CD4-positive, CD25-positive, alpha-beta regulatory T cell (primary cell): Measurements from ENCODE around the gene DNAH1. TPM values are rescaled to one million over a fixed set of nuclear protein-coding genes. Genes with fewer than 3 reads are reported as not detected.

Experiments
- ATAC-seq, 2 donors: fragments of 150-1000 bp; cut with Tn5 transposase; one replicate each; pipeline ENCODE4 v1.10.0; 2021; ENCODE audit warnings: low read depth in 2 of 2, moderate number of reproducible peaks in 2 of 2, moderate library complexity in 1 of 2
- DNase-seq, 3 donors: peaks; one replicate each; pipeline versions ENCODE4 v3.0.0 to v3.0.0-alpha.2; 2012 to 2022; ENCODE audit warnings: mixed read lengths in 1 of 3
- H3K27ac ChIP-seq: one replicate; pipeline ENCODE4 v1.7.0; 2013; ENCODE audit warnings: mild to moderate bottlenecking, low read length; ENCODE audit not compliant: insufficient read depth, poor library complexity, severe bottlenecking
- H3K27me3 ChIP-seq: one replicate; pipeline ENCODE4 v1.7.0; 2013; ENCODE audit warnings: low read length; ENCODE audit not compliant: control insufficient read depth, insufficient read depth
- H3K36me3 ChIP-seq: one replicate; pipeline ENCODE4 v1.7.0; 2013; ENCODE audit warnings: mild to moderate bottlenecking, low read length, moderate library complexity; ENCODE audit not compliant: control insufficient read depth, insufficient read depth
- H3K4me1 ChIP-seq: 2 replicates; pipeline ENCODE4 v1.7.0; 2013; ENCODE audit warnings: mild to moderate bottlenecking, low read length; ENCODE audit not compliant: insufficient read depth, control insufficient read depth, poor library complexity, severe bottlenecking
- H3K4me3 ChIP-seq: one replicate; pipeline ENCODE4 v1.7.0; 2013; ENCODE audit warnings: low read depth, mild to moderate bottlenecking, low read length, moderate library complexity
- H3K9me3 ChIP-seq, 2 experiments: 1 replicate in 1 of 2; 2 replicates in 1 of 2; pipeline ENCODE4 v1.7.0; 2013; ENCODE audit warnings: low read length in 2 of 2, mild to moderate bottlenecking in 1 of 2, moderate library complexity in 1 of 2; ENCODE audit not compliant: control insufficient read depth in 2 of 2
- H3K27ac Mint-ChIP-seq, 3 donors: one replicate each; pipeline ENCODE4 v1.8.0; 2020 to 2022; ENCODE audit warnings: mild to moderate bottlenecking in 3 of 3, mixed read lengths in 3 of 3, moderate library complexity in 2 of 3
- H3K27me3 Mint-ChIP-seq: one replicate; pipeline ENCODE4 v1.8.0; 2022; ENCODE audit warnings: mild to moderate bottlenecking, mixed read lengths
- H3K36me3 Mint-ChIP-seq: one replicate; pipeline ENCODE4 v1.8.0; 2020; ENCODE audit warnings: mixed read lengths
- H3K4me1 Mint-ChIP-seq, 4 donors: one replicate each; pipeline ENCODE4 v1.8.0; 2020 to 2022; ENCODE audit warnings: mixed read lengths in 4 of 4, mild to moderate bottlenecking in 1 of 4
- H3K4me3 Mint-ChIP-seq, 4 donors: one replicate each; pipeline ENCODE4 v1.8.0; 2020 to 2022; ENCODE audit warnings: mild to moderate bottlenecking in 4 of 4, mixed read lengths in 4 of 4, moderate library complexity in 3 of 4
- H3K9me3 Mint-ChIP-seq, 7 donors: one replicate each; pipeline ENCODE4 v1.8.0; 2020 to 2022; ENCODE audit warnings: mixed read lengths in 7 of 7, mild to moderate bottlenecking in 3 of 7, moderate library complexity in 2 of 7
- polyA plus RNA-seq, 4 donors: library from polyadenylated mRNA; unstranded; fragments of 300-500 nt; fragmentation: Illumina TruSeq; gene quantifications; one replicate each; pipeline ENCODE4 v1.2.3, GENCODE V29; 2021
- total RNA-seq: library from RNA; stranded (reverse); gene quantifications from one replicate; pipeline ENCODE4 v1.2.3, GENCODE V29; 2022

Gene DNAH1
- total and polyA plus RNA-seq, 5 donors from 2014 or later, result 0.39 to 59.8 (median 0.67) TPM

DNA sequence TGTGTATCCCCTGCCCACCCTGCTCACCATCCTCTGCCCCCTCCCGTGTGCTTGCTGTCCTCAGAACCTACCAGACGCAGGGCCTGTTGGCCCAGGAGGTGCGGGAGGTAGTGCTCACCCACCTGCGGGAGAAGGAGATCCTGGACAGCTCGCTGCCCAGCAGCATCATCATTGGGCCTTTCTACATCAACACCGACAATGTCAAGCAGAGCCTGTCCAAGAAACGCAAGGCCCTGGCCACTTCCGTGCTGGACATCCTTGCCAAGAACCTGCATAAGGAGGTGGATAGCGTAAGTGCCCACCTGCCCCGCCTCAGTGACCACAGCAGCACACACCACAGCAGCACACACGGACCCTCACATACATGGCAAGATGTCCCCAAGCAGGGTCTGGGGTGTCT is 33.0 kb downstream of the DNAH1 start:
- H3K36me3 ChIP-seq, result peaks cover 60% of the 10 kb centered on the region

DNA sequence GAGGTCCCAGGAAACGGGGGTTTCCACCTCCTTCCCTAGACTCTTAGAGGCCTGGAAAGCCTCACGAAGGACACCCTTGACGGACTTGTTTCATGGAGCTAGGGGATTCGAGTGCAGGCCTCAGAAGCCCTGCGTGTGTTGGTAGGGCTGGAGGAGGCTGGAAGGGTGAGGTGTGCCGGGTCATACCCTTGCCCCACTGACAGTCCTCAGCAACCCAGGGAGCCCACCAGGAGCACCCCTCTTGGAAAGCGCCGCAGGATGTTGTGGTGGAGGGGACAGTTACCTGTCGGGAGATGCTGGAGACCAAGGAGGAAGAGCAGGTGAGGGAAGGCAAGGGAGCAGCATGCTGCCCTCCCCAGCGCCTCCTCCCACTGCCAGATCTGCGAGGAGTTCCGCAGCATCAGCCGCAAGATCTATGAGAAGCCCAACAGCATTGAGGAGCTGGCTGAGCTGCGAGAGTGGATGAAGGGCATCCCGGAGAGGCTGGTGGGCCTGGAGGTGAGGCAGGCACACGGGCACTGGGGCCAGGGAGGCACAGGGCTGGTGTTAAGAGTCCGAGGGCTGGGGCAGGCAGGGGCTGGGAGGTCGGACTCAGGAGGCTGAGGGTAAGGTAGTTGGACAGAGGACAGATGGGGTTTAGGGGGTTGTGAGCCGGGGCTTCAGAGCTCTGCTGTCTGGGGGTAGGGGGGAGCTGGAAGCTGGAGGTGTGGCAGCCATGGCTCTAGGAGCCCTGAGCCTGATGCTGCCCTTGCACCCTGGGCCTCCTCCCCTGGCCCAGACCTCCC is 33.7 kb downstream of the DNAH1 start:
- ATAC-seq (no peak), DNase-seq (no peak)
- Histone ChIP-seq H3K9me3 (no peaks in the 10 kb centered on the region), H3K36me3 (peaks cover 58% of the 10 kb centered on the region), H3K27me3 (no peaks in the 10 kb centered on the region), H3K4me1 (no peaks in the 10 kb centered on the region), H3K27ac (no peak overlapping the region), H3K4me3 (no peak overlapping the region)
- Mint-ChIP-seq H3K4me1 (no peaks in the 10 kb centered on the region), H3K27me3 (no peaks in the 10 kb centered on the region), H3K27ac (no peak overlapping the region), H3K4me3 (no peak overlapping the region), H3K36me3 (peaks cover 16% of the 10 kb centered on the region), H3K9me3 (no peaks in the 10 kb centered on the region)

More for the DNA sequence above, 33.0 kb downstream of the DNAH1 start:
- Histone ChIP-seq H3K4me1 (no peaks in the 10 kb centered on the region), H3K9me3 (no peaks in the 10 kb centered on the region), H3K27ac (no peak overlapping the region), H3K4me3 (no peak overlapping the region), H3K27me3 (no peaks in the 10 kb centered on the region)
- Mint-ChIP-seq H3K27ac (peak overlapping the region in 1 of 3 donors; percentile 84), H3K4me1 (no peaks in the 10 kb centered on the region), H3K27me3 (no peaks in the 10 kb centered on the region), H3K4me3 (no peak overlapping the region), H3K9me3 (no peaks in the 10 kb centered on the region), H3K36me3 (peaks cover 13% of the 10 kb centered on the region)
- ATAC-seq, result no peak
- DNase-seq, result no peak

DNA sequence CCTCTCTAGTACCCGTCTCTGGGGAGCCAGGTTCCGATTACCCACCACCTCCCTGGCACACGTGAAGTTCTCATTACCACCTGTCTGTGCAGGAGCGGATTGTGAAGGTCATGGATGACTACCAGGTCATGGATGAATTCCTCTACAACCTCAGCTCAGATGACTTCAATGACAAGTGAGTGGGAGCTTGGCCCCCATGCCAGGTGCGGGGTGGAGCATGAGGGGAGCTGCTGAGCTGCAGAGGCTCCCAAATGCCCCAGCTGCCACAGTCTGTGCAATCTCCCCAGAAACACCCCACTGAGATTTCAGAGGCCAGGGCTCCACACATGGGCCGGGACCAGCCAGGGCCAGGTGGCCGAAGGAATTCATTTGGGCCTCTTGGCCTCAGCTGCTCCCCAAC is 34.3 kb downstream of the DNAH1 start:
- no peaks in the 10 kb centered on the region for H3K27me3 Mint-ChIP-seq
- no peak for DNase-seq

DNA sequence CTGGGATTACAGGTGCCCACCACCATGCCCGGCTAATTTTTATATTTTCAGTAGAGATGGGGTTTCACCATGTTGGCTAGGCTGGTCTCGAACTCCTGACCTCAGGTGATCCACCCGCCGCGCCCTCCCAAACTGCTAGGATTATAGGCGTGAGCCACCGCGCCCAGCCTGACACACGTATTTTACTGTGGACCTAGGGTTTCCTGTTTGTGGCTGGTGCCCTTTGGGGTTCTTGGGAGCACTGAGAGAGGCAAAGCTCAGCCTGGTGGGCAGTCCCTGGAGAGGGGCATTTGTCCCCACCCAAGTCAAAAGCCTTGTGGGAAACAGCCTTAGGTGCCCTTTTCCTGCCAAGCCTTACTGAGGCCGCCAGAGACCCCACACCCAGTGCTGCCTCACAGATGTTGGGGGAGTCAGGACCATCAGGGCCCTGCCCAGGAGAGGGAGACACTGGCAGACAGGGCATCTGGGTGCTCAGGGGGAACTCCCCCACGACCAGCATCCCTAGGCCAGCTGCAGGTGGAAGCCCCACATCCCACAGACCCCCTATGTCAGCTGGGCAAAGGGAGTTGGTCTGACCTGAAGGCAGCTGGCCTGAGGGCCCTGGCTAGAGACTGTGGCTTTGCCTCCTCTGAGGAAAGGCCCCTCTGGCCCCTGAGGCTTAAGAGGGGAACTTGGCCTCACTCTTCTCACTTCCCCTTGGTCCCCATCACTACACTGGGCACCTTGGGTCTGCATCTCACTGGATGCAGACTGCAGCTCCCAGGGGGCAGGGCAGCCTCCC is 35.1 kb downstream of the DNAH1 start:
- ATAC-seq (no peak), DNase-seq (no peak)
- Mint-ChIP-seq H3K27me3 (no peaks in the 10 kb centered on the region), H3K4me1 (no peaks in the 10 kb centered on the region), H3K4me3 (no peak overlapping the region), H3K9me3 (no peaks in the 10 kb centered on the region), H3K36me3 (peaks cover 20% of the 10 kb centered on the region), H3K27ac (no peak overlapping the region)
- Histone ChIP-seq H3K27me3 (no peaks in the 10 kb centered on the region), H3K9me3 (no peaks in the 10 kb centered on the region), H3K4me1 (no peaks in the 10 kb centered on the region), H3K27ac (no peak overlapping the region), H3K36me3 (peaks cover 59% of the 10 kb centered on the region), H3K4me3 (no peak overlapping the region)

More for the DNA sequence above, 34.3 kb downstream of the DNAH1 start:
- Mint-ChIP-seq H3K4me1 (no peaks in the 10 kb centered on the region), H3K27ac (no peak overlapping the region), H3K9me3 (no peaks in the 10 kb centered on the region), H3K4me3 (no peak overlapping the region), H3K36me3 (peaks cover 20% of the 10 kb centered on the region)
- no peak for ATAC-seq
- no peaks in the 10 kb centered on the region for H3K9me3 ChIP-seq
- peaks cover 57% of the 10 kb centered on the region for H3K36me3 ChIP-seq
- H3K27me3 ChIP-seq, result no peaks in the 10 kb centered on the region
- no peaks in the 10 kb centered on the region for H3K4me1 ChIP-seq
- H3K4me3 ChIP-seq, result no peak overlapping the region
- no peak overlapping the region for H3K27ac ChIP-seq

DNA sequence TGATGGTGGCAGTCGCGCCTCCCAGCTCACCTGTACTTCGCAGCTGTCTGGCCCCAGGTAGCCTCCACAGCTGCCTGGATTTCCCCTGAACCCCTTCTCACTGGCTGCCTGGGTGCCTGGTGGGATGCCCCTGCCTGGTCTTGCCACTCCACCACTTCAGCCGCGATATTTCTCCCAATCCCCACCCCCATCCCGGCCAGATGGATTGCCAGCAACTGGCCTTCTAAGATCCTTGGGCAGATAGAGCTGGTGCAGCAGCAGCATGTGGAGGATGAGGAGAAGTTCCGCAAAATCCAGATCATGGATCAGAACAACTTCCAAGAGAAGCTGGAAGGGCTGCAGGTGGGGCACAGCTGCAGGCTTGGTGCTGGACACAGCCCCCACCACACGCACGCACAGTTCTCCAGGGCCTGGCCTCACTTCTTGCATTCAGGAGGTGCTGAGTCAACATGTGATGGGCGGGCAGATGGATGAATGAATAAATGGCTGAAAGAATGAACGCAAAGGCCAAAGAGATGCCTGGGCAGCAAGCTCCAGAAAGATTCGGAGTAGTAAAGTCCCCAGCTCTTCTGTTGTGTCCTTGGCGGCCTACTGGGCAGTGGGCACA is 35.7 kb downstream of the DNAH1 start:
- Histone ChIP-seq H3K4me3 (no peak overlapping the region), H3K4me1 (no peaks in the 10 kb centered on the region), H3K36me3 (peaks cover 54% of the 10 kb centered on the region), H3K9me3 (no peaks in the 10 kb centered on the region), H3K27ac (no peak overlapping the region), H3K27me3 (no peaks in the 10 kb centered on the region)
- H3K27ac Mint-ChIP-seq, result peak overlapping the region in 1 of 3 donors; percentile 20
- H3K27me3 Mint-ChIP-seq, result no peaks in the 10 kb centered on the region
- H3K4me1 Mint-ChIP-seq, result no peaks in the 10 kb centered on the region
- H3K4me3 Mint-ChIP-seq, result no peak overlapping the region
- no peak for ATAC-seq
- no peak for DNase-seq
- no peaks in the 10 kb centered on the region for H3K9me3 Mint-ChIP-seq
- H3K36me3 Mint-ChIP-seq, result peaks cover 16% of the 10 kb centered on the region

DNA sequence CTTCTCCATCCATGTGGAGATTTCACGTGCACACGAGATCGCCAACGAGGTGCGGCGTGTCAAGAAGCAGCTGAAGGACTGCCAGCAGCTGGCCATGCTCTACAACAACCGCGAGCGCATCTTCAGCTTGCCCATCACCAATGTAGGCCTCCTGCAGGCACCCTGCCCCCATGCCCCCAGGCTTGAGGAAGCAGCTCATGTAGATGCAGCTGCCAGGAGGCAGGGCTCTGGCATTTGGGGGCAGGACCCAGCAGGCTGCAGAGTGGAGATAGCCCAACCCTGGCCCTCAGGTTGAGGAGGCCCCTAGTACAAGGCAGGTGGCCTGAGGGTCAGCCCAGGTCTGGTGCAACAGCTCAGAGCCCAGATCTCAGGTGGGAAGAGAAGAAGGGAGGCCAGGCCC is 36.4 kb downstream of the DNAH1 start:
- Mint-ChIP-seq H3K36me3 (peaks cover 13% of the 10 kb centered on the region), H3K4me3 (no peak overlapping the region), H3K4me1 (no peaks in the 10 kb centered on the region), H3K9me3 (no peaks in the 10 kb centered on the region), H3K27me3 (no peaks in the 10 kb centered on the region), H3K27ac (no peak overlapping the region)
- Histone ChIP-seq H3K27me3 (no peaks in the 10 kb centered on the region), H3K9me3 (no peaks in the 10 kb centered on the region), H3K4me1 (no peaks in the 10 kb centered on the region), H3K27ac (no peak overlapping the region), H3K36me3 (peaks cover 53% of the 10 kb centered on the region), H3K4me3 (no peak overlapping the region)
- DNase-seq (no peak), ATAC-seq (no peak)

DNA sequence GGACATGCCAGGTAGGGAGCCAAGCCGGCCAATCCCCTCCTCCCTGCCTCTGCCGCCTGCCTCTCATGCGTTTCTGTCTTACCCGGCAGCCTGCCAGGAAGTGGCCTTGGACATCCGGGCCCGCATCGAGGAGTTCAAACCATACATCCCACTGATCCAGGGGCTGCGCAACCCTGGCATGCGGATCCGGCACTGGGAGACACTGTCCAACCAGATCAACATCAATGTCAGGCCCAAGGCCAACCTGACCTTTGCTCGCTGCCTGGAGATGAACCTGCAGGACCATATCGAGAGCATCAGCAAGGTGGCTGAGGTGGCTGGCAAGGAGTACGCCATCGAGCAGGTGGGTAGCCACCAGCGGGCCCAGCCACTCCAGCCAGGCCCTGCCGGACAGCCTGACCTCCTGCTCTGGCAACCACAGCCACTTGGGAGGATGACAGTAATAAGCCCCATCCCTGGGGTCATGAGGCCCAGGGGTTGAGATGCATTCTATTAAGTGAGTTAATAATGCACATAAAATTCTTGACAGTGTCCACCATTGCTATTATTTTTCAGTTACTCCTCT is 37.3 kb downstream of the DNAH1 start:
- no peaks in the 10 kb centered on the region for H3K27me3 Mint-ChIP-seq
- no peaks in the 10 kb centered on the region for H3K4me1 ChIP-seq
- no peak overlapping the region for H3K4me3 ChIP-seq
- H3K36me3 Mint-ChIP-seq, result peaks cover 13% of the 10 kb centered on the region
- H3K4me3 Mint-ChIP-seq, result no peak overlapping the region
- no peaks in the 10 kb centered on the region for H3K27me3 ChIP-seq
- no peak overlapping the region for H3K27ac Mint-ChIP-seq
- H3K9me3 Mint-ChIP-seq, result no peaks in the 10 kb centered on the region
- no peaks in the 10 kb centered on the region for H3K4me1 Mint-ChIP-seq
- H3K9me3 ChIP-seq, result no peaks in the 10 kb centered on the region
- peaks cover 54% of the 10 kb centered on the region for H3K36me3 ChIP-seq
- no peak for DNase-seq
- no peak for ATAC-seq
- H3K27ac ChIP-seq, result no peak overlapping the region
